ENCODE data around the gene P2RX4.

P2RX4 gene

GRCh38 chr12:121165316-121165715 lies 44.6 kb upstream of the P2RX4 start:
- Histone ChIP-seq H3K4ac (ENCODE audit: low read depth, low read length) (no peak overlapping the region), H3K79me2 (ENCODE audit: control insufficient read depth, insufficient read depth, low read length, poor library complexity) (no peaks in the 10 kb centered on the region), H3K27me3 (ENCODE audit: insufficient read depth, low read length) (no peaks in the 10 kb centered on the region), H3K36me3 (ENCODE audit: control insufficient read depth in 1 of 2, insufficient read depth in 2 of 2, low read length in 2 of 2) (no peaks in the 10 kb centered on the region), H3K4me1 (ENCODE audit: control insufficient read depth in 1 of 2, insufficient read depth in 2 of 2, low read length in 2 of 2) (peaks cover 11 to 20% of the 10 kb centered on the region in 2 experiments), H3K4me2 (ENCODE audit: low read length) (no peak overlapping the region), H2AK5ac (ENCODE audit: low read length) (peak overlapping the region; percentile 35), H3K9ac (ENCODE audit: low read length) (no peak overlapping the region), H3K27ac (ENCODE audit: low read depth, low read length) (no peak overlapping the region), H2AFZ (ENCODE audit: insufficient read depth, low read length, poor library complexity) (no peak overlapping the region), H3K9me3 (ENCODE audit: insufficient read depth, low read depth, low read length) (no peaks in the 10 kb centered on the region), H4K8ac (ENCODE audit: low read depth, low read length) (no peak overlapping the region), H3K79me1 (ENCODE audit: low read length) (no peaks in the 10 kb centered on the region), H2BK12ac (ENCODE audit: low read length) (peak overlapping the region; percentile 80), H3K14ac (ENCODE audit: low read length) (no peak overlapping the region), H4K91ac (ENCODE audit: low read depth, low read length) (peak overlapping the region; percentile 31), H3K23ac (ENCODE audit: low read length) (no peak overlapping the region), H4K12ac (ENCODE audit: low read depth, low read length) (no peak overlapping the region), H2BK120ac (ENCODE audit: insufficient read depth, low read length, poor library complexity) (no peak overlapping the region), H2BK5ac (ENCODE audit: low read depth, low read length, poor library complexity) (no peak overlapping the region), H3K18ac (ENCODE audit: low read length) (no peak overlapping the region), H3K4me3 (ENCODE audit: low read depth, low read length) (no peak overlapping the region)
- WGBS (ENCODE audit: extremely low coverage, insufficient coverage, insufficient read length): no CpG with 5 or more reads among the region's 9 CpGs
- no peak for DNase-seq

GRCh38 chr12:121166356-121166755 lies 43.6 kb upstream of the P2RX4 start:
- Histone ChIP-seq H2BK12ac (ENCODE audit: low read length) (no peak overlapping the region), H3K4me2 (ENCODE audit: low read length) (no peak overlapping the region), H3K9me3 (ENCODE audit: insufficient read depth, low read depth, low read length) (no peaks in the 10 kb centered on the region), H3K79me1 (ENCODE audit: low read length) (no peaks in the 10 kb centered on the region), H3K18ac (ENCODE audit: low read length) (no peak overlapping the region), H3K27me3 (ENCODE audit: insufficient read depth, low read length) (no peaks in the 10 kb centered on the region), H2AK5ac (ENCODE audit: low read length) (no peak overlapping the region), H3K4me3 (ENCODE audit: low read depth, low read length) (no peak overlapping the region), H4K8ac (ENCODE audit: low read depth, low read length) (no peak overlapping the region), H2AFZ (ENCODE audit: insufficient read depth, low read length, poor library complexity) (no peak overlapping the region), H2BK5ac (ENCODE audit: low read depth, low read length, poor library complexity) (no peak overlapping the region), H3K23ac (ENCODE audit: low read length) (no peak overlapping the region), H3K27ac (ENCODE audit: low read depth, low read length) (peak overlapping the region; percentile 47), H4K91ac (ENCODE audit: low read depth, low read length) (no peak overlapping the region), H2BK120ac (ENCODE audit: insufficient read depth, low read length, poor library complexity) (no peak overlapping the region), H3K14ac (ENCODE audit: low read length) (no peak overlapping the region), H3K4me1 (ENCODE audit: control insufficient read depth in 1 of 2, insufficient read depth in 2 of 2, low read length in 2 of 2) (peaks cover 11 to 20% of the 10 kb centered on the region in 2 experiments), H3K79me2 (ENCODE audit: control insufficient read depth, insufficient read depth, low read length, poor library complexity) (no peaks in the 10 kb centered on the region), H3K4ac (ENCODE audit: low read depth, low read length) (no peak overlapping the region), H4K12ac (ENCODE audit: low read depth, low read length) (no peak overlapping the region), H3K36me3 (ENCODE audit: control insufficient read depth in 1 of 2, insufficient read depth in 2 of 2, low read length in 2 of 2) (no peaks in the 10 kb centered on the region), H3K9ac (ENCODE audit: low read length) (no peak overlapping the region)
- DNase-seq: peak; percentile 90 to 96
- WGBS (ENCODE audit: extremely low coverage, insufficient coverage, insufficient read length): no CpG with 5 or more reads among the region's 1 CpG

- peak; percentile 93 to 97 for DNase-seq
- WGBS (ENCODE audit: extremely low coverage, insufficient coverage, insufficient read length): no CpG with 5 or more reads among the region's 14 CpGs
- no peak overlapping the region for H2BK12ac ChIP-seq (ENCODE audit: low read length)
- H2BK120ac ChIP-seq (ENCODE audit: insufficient read depth, low read length, poor library complexity): no peak overlapping the region
- no peak overlapping the region for H4K12ac ChIP-seq (ENCODE audit: low read depth, low read length)
- no peaks in the 10 kb centered on the region for H3K79me1 ChIP-seq (ENCODE audit: low read length)
- no peak overlapping the region for H2BK5ac ChIP-seq (ENCODE audit: low read depth, low read length, poor library complexity)
- H3K36me3 ChIP-seq (ENCODE audit: control insufficient read depth in 1 of 2, insufficient read depth in 2 of 2, low read length in 2 of 2): no peaks in the 10 kb centered on the region
- H3K9me3 ChIP-seq (ENCODE audit: insufficient read depth, low read depth, low read length): no peaks in the 10 kb centered on the region
- H3K14ac ChIP-seq (ENCODE audit: low read length): no peak overlapping the region
- no peak overlapping the region for H4K8ac ChIP-seq (ENCODE audit: low read depth, low read length)
- no peak overlapping the region for H3K18ac ChIP-seq (ENCODE audit: low read length)
- H3K79me2 ChIP-seq (ENCODE audit: control insufficient read depth, insufficient read depth, low read length, poor library complexity): no peaks in the 10 kb centered on the region
- peak overlapping the region; percentile 45 for H3K27ac ChIP-seq (ENCODE audit: low read depth, low read length)
- H2AK5ac ChIP-seq (ENCODE audit: low read length): no peak overlapping the region
- peak overlapping the region; percentile 59 for H4K91ac ChIP-seq (ENCODE audit: low read depth, low read length)
- no peak overlapping the region for H3K9ac ChIP-seq (ENCODE audit: low read length)
- H2AFZ ChIP-seq (ENCODE audit: insufficient read depth, low read length, poor library complexity): no peak overlapping the region
- H3K4ac ChIP-seq (ENCODE audit: low read depth, low read length): no peak overlapping the region
- no peak overlapping the region for H3K23ac ChIP-seq (ENCODE audit: low read length)
- H3K4me2 ChIP-seq (ENCODE audit: low read length): no peak overlapping the region
- H3K4me1 ChIP-seq (ENCODE audit: control insufficient read depth in 1 of 2, insufficient read depth in 2 of 2, low read length in 2 of 2): peaks cover 11 to 20% of the 10 kb centered on the region in 2 experiments
- H3K4me3 ChIP-seq (ENCODE audit: low read depth, low read length): no peak overlapping the region
- H3K27me3 ChIP-seq (ENCODE audit: insufficient read depth, low read length): no peaks in the 10 kb centered on the region
Measured at GRCh38 chr12:121167232-121167820, 42.6 kb upstream of the P2RX4 start.

GRCh38 chr12:121167951-121168350 lies 42.0 kb upstream of the P2RX4 start:
- Histone ChIP-seq H2BK120ac (ENCODE audit: insufficient read depth, low read length, poor library complexity) (no peak overlapping the region), H3K27ac (ENCODE audit: low read depth, low read length) (no peak overlapping the region), H3K4me2 (ENCODE audit: low read length) (no peak overlapping the region), H3K14ac (ENCODE audit: low read length) (no peak overlapping the region), H3K9ac (ENCODE audit: low read length) (no peak overlapping the region), H3K9me3 (ENCODE audit: insufficient read depth, low read depth, low read length) (no peaks in the 10 kb centered on the region), H3K4me3 (ENCODE audit: low read depth, low read length) (no peak overlapping the region), H2AK5ac (ENCODE audit: low read length) (no peak overlapping the region), H4K8ac (ENCODE audit: low read depth, low read length) (no peak overlapping the region), H2BK12ac (ENCODE audit: low read length) (no peak overlapping the region), H3K23ac (ENCODE audit: low read length) (no peak overlapping the region), H2BK5ac (ENCODE audit: low read depth, low read length, poor library complexity) (no peak overlapping the region), H2AFZ (ENCODE audit: insufficient read depth, low read length, poor library complexity) (no peak overlapping the region), H3K79me2 (ENCODE audit: control insufficient read depth, insufficient read depth, low read length, poor library complexity) (no peaks in the 10 kb centered on the region), H3K18ac (ENCODE audit: low read length) (no peak overlapping the region), H3K4ac (ENCODE audit: low read depth, low read length) (no peak overlapping the region), H3K27me3 (ENCODE audit: insufficient read depth, low read length) (no peaks in the 10 kb centered on the region), H4K91ac (ENCODE audit: low read depth, low read length) (no peak overlapping the region), H3K79me1 (ENCODE audit: low read length) (no peaks in the 10 kb centered on the region), H3K36me3 (ENCODE audit: control insufficient read depth in 1 of 2, insufficient read depth in 2 of 2, low read length in 2 of 2) (no peaks in the 10 kb centered on the region), H4K12ac (ENCODE audit: low read depth, low read length) (no peak overlapping the region), H3K4me1 (ENCODE audit: control insufficient read depth in 1 of 2, insufficient read depth in 2 of 2, low read length in 2 of 2) (peaks cover 11 to 20% of the 10 kb centered on the region in 2 experiments)
- DNase-seq: peak in 1 of 2 donors; percentile 69
- WGBS (ENCODE audit: extremely low coverage, insufficient coverage, insufficient read length): no CpG with 5 or more reads among the region's 3 CpGs

Measured in trophoblast cell (in vitro differentiated cells and primary cell).